ENCODE results near the gene TMEM185B. TPM values are rescaled to one million over a fixed set of nuclear protein-coding genes. Genes with fewer than 3 reads are reported as not detected.
"Not testable (repeated sequence)": the region's sequence is repeated elsewhere in the genome, so short reads cannot be mapped to it uniquely, and the experiment has no call there.

TMEM185B gene
- total RNA-seq, 2 experiments from 2014 or later = 15.9 to 17.3 TPM

DNA sequence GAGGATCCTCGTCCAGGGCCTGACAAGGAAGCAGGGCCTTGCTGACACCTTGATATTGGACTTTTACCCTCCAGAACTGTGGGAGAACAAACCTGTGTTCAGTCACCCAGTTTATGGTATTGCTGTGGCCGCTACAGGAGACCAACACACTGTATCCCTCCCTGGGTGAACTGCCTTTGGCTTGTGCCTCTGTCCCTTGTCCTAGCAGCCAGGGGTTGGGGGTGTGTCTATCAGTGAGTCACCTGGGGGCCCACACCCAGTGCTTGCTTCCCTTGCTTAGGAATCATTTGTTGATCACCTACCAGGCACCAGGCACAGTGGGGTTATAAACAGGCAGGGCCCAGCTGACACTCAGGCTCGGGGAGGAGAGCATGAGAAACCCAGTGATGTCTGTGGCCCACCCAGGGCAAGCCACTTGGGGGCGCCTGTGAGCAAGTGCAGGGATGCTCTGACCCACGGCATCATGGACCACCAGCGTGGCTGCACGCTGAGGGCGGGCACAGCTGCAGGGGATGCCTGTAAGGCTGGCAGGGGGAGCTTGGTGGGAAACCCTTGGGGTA lies 17.1 kb downstream of the TMEM185B start:
- POLR2A ChIA-PET = no interaction called here
- H3K4me1 Mint-ChIP-seq = peaks cover 4% of the 10 kb centered on the region
- intact Hi-C loops (cut with DNase I, micrococcal nuclease) = loop anchor here (1.0 to 10.0 kb wide), 2 partner anchors 107 to 479 kb away; no protein-coding TSS in a partner anchor
- H3K27me3 Mint-ChIP-seq = no peaks in the 10 kb centered on the region
- peak; percentile 80 for ATAC-seq
- CTCF ChIA-PET = interaction anchor here (1.0 to 1.7 kb wide), 3 partner anchors 10 to 107 kb away, joined by 3 to 5 read pairs (median 3); no protein-coding TSS in a partner anchor
- no peak overlapping the region for H3K27ac Mint-ChIP-seq
- H3K9me3 Mint-ChIP-seq (ENCODE audit: low read depth) = no peaks in the 10 kb centered on the region
- H3K4me3 Mint-ChIP-seq = no peak overlapping the region
- peak; percentile 75 for DNase-seq
- H3K36me3 Mint-ChIP-seq (ENCODE audit: low read depth) = no peaks in the 10 kb centered on the region

- ChIA-PET POLR2A (no interaction called here), CTCF (interaction anchor here (1.0 to 1.7 kb wide), 3 partner anchors 30 to 108 kb away, joined by 3 to 5 read pairs (median 4); no protein-coding TSS in a partner anchor)
- DNase-seq (no peak), ATAC-seq (no peak)
- Mint-ChIP-seq H3K9me3 (ENCODE audit: low read depth) (no peaks in the 10 kb centered on the region), H3K4me1 (peaks cover 3% of the 10 kb centered on the region), H3K27me3 (no peaks in the 10 kb centered on the region), H3K27ac (no peak overlapping the region), H3K4me3 (no peak overlapping the region), H3K36me3 (ENCODE audit: low read depth) (no peaks in the 10 kb centered on the region)
- intact Hi-C loops (cut with DNase I, micrococcal nuclease) = loop anchor here in 1 of 2 experiments (10.0 kb wide), 1 partner anchor 480 kb away; no protein-coding TSS in a partner anchor
Measured at GRCh38 chr2:120204945-120205670, 18.1 kb downstream of the TMEM185B start.

GRCh38 chr2:120204417-120204816 lies 18.8 kb downstream of the TMEM185B start:
- no peak overlapping the region for H3K4me3 Mint-ChIP-seq
- intact Hi-C loops (cut with DNase I, micrococcal nuclease) = loop anchor here in 1 of 2 experiments (10.0 kb wide), 1 partner anchor 480 kb away; no protein-coding TSS in a partner anchor
- ChIA-PET POLR2A (no interaction called here), CTCF (interaction anchor here (1.0 to 1.7 kb wide), 4 partner anchors 29 to 109 kb away, joined by 3 to 6 read pairs (median 4); no protein-coding TSS in a partner anchor)
- H3K4me1 Mint-ChIP-seq = no peaks in the 10 kb centered on the region
- no peaks in the 10 kb centered on the region for H3K36me3 Mint-ChIP-seq (ENCODE audit: low read depth)
- H3K27me3 Mint-ChIP-seq = no peaks in the 10 kb centered on the region
- no peak for ATAC-seq
- H3K27ac Mint-ChIP-seq = no peak overlapping the region
- DNase-seq = no peak
- no peaks in the 10 kb centered on the region for H3K9me3 Mint-ChIP-seq (ENCODE audit: low read depth)

DNA sequence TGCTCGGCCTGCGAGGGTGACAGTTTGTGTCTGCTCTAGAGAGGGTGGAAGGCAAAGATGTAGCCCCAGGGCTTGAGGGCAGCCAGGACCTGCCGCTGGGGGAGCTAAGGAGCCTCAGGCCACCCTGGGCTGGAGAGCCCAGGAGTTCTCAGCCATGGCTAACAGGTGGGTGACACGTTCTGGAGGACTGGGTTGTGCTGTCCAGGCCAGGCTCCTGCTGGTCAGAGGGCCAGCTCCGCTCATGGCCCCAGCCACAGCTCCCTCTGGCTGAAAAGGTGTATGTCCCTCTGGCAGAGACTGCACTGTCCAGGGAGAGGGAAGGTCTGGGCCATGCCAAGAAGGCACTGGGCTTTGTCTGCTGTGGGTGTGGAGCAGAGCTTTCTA lies 19.2 kb downstream of the TMEM185B start:
- no peaks in the 10 kb centered on the region for H3K9me3 Mint-ChIP-seq (ENCODE audit: low read depth)
- no peak overlapping the region for H3K4me3 Mint-ChIP-seq
- CTCF ChIA-PET = interaction anchor here (1.1 to 1.2 kb wide), 3 partner anchors 107 to 463 kb away, joined by 3 to 6 read pairs (median 4); no protein-coding TSS in a partner anchor

DNA sequence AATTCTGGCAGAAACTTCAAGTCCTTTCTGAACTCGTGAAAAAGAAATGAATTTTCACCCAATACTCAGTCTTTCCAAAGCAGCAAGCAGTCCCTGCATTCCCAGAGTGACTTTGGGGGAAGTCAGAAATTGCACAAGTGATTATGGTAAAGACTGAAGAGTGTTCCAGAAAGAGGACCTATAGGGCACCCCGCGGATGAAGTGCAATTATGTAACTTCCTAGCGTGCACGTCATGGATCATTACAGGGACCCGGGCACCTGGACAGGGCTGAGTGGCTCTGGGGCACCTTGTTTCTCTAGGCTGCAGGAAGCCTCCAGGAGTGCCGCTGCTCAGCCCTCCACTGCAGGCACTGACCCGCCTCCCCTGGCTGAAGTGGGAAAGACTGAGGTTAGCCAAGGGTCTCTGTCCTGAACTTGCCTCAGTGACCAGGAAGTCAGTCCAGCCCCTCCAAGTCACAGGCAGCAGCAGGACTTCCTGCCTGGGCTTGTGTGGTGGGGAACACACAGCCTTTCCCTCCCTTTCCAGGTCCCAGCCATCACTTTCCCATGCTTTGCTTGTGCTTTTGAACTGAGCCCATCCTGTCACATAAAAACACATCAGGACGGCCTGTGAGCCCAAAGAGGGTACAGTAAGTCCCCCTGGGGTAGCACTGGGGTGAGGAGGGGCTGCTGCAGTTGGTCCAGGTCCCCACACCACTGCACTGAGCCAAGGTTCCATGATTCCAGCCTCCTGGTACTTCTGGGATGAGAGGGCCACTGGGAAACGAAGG lies 19.8 kb downstream of the TMEM185B start:
- intact Hi-C loops (cut with DNase I, micrococcal nuclease) = loop anchor here in 1 of 2 experiments (10.0 kb wide), 1 partner anchor 481 kb away; no protein-coding TSS in a partner anchor
- CTCF ChIA-PET = interaction anchor here (0.7 to 1.1 kb wide), 4 partner anchors 29 to 463 kb away, joined by 3 to 6 read pairs (median 3); no protein-coding TSS in a partner anchor
- Mint-ChIP-seq H3K4me3 (no peak overlapping the region), H3K27ac (no peak overlapping the region), H3K27me3 (no peaks in the 10 kb centered on the region), H3K36me3 (ENCODE audit: low read depth) (no peaks in the 10 kb centered on the region), H3K9me3 (ENCODE audit: low read depth) (peaks cover 3% of the 10 kb centered on the region), H3K4me1 (no peaks in the 10 kb centered on the region)
- POLR2A ChIA-PET = no interaction called here
- no peak for ATAC-seq
- no peak for DNase-seq

More for the DNA sequence above, 19.2 kb downstream of the TMEM185B start:
- intact Hi-C loops (cut with DNase I, micrococcal nuclease) = loop anchor here in 1 of 2 experiments (10.0 kb wide), 1 partner anchor 481 kb away; no protein-coding TSS in a partner anchor
- no peaks in the 10 kb centered on the region for H3K27me3 Mint-ChIP-seq
- ATAC-seq = no peak
- POLR2A ChIA-PET = no interaction called here
- DNase-seq = no peak
- H3K36me3 Mint-ChIP-seq (ENCODE audit: low read depth) = no peaks in the 10 kb centered on the region
- H3K27ac Mint-ChIP-seq = no peak overlapping the region
- H3K4me1 Mint-ChIP-seq = no peaks in the 10 kb centered on the region

DNA sequence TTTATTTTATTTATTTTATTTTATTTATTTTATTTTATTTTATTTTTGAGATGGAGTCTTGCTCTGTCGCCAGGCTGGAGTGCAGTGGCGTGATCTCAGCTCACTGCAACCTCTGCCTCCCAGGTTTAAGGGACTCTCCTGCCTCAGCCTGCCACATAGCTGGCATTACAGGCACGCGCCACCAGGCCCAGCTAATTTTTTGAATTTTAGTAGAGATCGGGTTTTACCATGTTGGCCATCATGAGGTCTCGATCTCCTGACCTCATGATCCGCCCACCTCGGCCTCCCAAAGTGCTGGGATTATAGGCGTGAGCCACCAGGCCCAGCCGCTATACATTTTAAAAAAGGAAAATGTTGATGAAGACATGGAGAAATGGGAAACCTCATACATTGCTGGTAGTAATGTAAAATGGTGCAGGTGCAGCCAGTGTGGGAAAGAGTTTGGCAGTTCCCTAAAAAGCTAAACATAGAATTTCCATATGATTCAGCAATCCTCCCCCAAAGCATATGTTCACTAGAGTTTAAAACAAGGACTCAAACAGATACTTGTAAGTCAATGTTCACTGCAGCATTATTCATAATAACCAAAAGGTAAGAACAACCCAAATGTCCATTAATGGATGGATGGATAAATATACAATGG lies 23.3 kb downstream of the TMEM185B start:
- ChIA-PET CTCF (interaction anchor here (0.6 kb wide), 3 partner anchors 24 to 313 kb away, joined by 3 read pairs; no protein-coding TSS in a partner anchor), POLR2A (interaction anchor here (0.5 kb wide), 1 partner anchor 8 kb away, joined by 3 read pairs; no protein-coding TSS in a partner anchor)
- intact Hi-C loops (cut with DNase I, micrococcal nuclease) = loop anchor here in 1 of 2 experiments (10.0 kb wide), 1 partner anchor 485 kb away; no protein-coding TSS in a partner anchor
- not testable (repeated sequence) for H3K36me3 Mint-ChIP-seq (ENCODE audit: low read depth); H3K27ac Mint-ChIP-seq; DNase-seq; ATAC-seq; H3K4me1 Mint-ChIP-seq; H3K4me3 Mint-ChIP-seq; H3K27me3 Mint-ChIP-seq
- H3K9me3 Mint-ChIP-seq (ENCODE audit: low read depth) = peaks cover 11% of the 10 kb centered on the region

- Mint-ChIP-seq H3K4me1 (no peaks in the 10 kb centered on the region), H3K27me3 (no peaks in the 10 kb centered on the region), H3K36me3 (ENCODE audit: low read depth) (peaks cover 7% of the 10 kb centered on the region), H3K27ac (no peak overlapping the region), H3K9me3 (ENCODE audit: low read depth) (peaks cover 24% of the 10 kb centered on the region), H3K4me3 (no peak overlapping the region)
- intact Hi-C loops (cut with DNase I, micrococcal nuclease) = no loop called here
- POLR2A ChIA-PET = no interaction called here
- DNase-seq (no peak), ATAC-seq (no peak)
- CTCF ChIA-PET = interaction anchor here (0.7 to 1.6 kb wide), 2 partner anchors 19 to 85 kb away, joined by 4 to 6 read pairs; no protein-coding TSS in a partner anchor
Measured at GRCh38 chr2:120195553-120195952, 27.6 kb downstream of the TMEM185B start.

DNA sequence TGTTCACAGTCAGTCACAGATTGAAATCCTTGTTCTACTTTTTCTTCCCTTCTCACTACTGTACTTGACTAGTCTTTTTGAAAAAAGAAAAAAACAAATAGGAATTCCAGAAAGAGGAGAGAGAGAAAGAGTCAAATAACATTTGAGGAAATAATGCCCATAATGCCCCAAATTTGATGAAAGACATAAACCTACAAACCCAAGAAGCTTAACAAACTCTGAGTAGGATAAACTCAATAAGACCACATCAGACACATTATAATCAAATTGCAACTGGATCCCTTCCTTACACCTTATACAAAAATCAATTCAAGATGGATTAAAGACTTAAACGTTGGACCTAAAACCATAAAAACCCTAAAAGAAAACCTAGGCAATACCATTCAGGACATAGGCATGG lies 30.9 kb downstream of the TMEM185B start:
- no peak overlapping the region for H3K27ac Mint-ChIP-seq
- POLR2A ChIA-PET = no interaction called here
- H3K4me3 Mint-ChIP-seq = no peak overlapping the region
- DNase-seq = no peak
- H3K36me3 Mint-ChIP-seq (ENCODE audit: low read depth) = peaks cover 7% of the 10 kb centered on the region
- CTCF ChIA-PET = interaction anchor here (0.6 to 1.5 kb wide), 2 partner anchors 17 to 163 kb away, joined by 3 to 4 read pairs; no protein-coding TSS in a partner anchor
- no peak for ATAC-seq
- intact Hi-C loops (cut with DNase I, micrococcal nuclease) = no loop called here
- H3K9me3 Mint-ChIP-seq (ENCODE audit: low read depth) = peaks cover 15% of the 10 kb centered on the region
- no peaks in the 10 kb centered on the region for H3K27me3 Mint-ChIP-seq
- no peaks in the 10 kb centered on the region for H3K4me1 Mint-ChIP-seq

DNA sequence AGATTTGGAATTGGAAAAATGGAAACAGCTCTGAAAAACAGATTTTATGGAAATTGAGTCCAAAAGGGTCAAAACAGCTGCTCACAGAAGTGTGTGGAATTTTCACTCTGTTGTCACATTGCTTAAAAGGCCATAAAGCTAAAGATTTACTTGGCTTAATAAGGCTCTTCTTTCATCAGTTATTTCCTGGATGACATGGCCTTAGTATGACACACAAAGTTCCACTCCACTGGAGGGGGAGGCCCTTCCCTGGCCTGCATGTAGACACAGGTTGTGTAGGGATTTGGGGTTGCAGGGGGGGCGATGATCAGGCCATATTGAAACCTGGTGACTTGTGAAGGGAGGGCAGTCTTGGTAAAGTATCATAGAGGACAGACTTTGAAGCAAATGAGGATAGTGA lies 34.0 kb downstream of the TMEM185B start:
- no peak for ATAC-seq
- no peak for DNase-seq

GRCh38 chr2:120182019-120182560 lies 41.1 kb downstream of the TMEM185B start:
- Mint-ChIP-seq H3K36me3 (ENCODE audit: low read depth) (peaks cover 2% of the 10 kb centered on the region), H3K4me1 (peaks cover 39% of the 10 kb centered on the region), H3K27me3 (no peaks in the 10 kb centered on the region), H3K27ac (peak overlapping the region; percentile 69), H3K9me3 (ENCODE audit: low read depth) (no peaks in the 10 kb centered on the region), H3K4me3 (no peak overlapping the region)
- CTCF ChIA-PET = no interaction called here
- intact Hi-C loops (cut with DNase I, micrococcal nuclease) = no loop called here
- DNase-seq = peak; percentile 21
- no peak for ATAC-seq
- POLR2A ChIA-PET = no interaction called here

More for the DNA sequence above, 34.0 kb downstream of the TMEM185B start:
- no peak overlapping the region for H3K4me3 Mint-ChIP-seq
- H3K27ac Mint-ChIP-seq = no peak overlapping the region
- peaks cover 12% of the 10 kb centered on the region for H3K9me3 Mint-ChIP-seq (ENCODE audit: low read depth)
- CTCF ChIA-PET = no interaction called here
- intact Hi-C loops (cut with DNase I, micrococcal nuclease) = no loop called here
- POLR2A ChIA-PET = no interaction called here
- H3K36me3 Mint-ChIP-seq (ENCODE audit: low read depth) = peaks cover 5% of the 10 kb centered on the region
- no peaks in the 10 kb centered on the region for H3K27me3 Mint-ChIP-seq
- H3K4me1 Mint-ChIP-seq = no peaks in the 10 kb centered on the region

Measured in activated CD4-positive, alpha-beta T cell treated with anti-CD3 and anti-CD28 coated beads for 36 hours (primary cell).